Thoracic aorta (tissue), 2 donors: ENCODE measurements around the gene PHETA1. TPM values are rescaled to one million over a fixed set of nuclear protein-coding genes. Genes with fewer than 3 reads are reported as not detected.

Experiments used
- ATAC-seq: fragments of 150-250 bp; one replicate; pipeline ENCODE4 v1.8.0; 2017; ENCODE audit warnings: low read depth; ENCODE audit not compliant: insufficient number of reproducible peaks, low FRiP score
- DNase-seq: peaks from one replicate; pipeline ENCODE4 v3.0.0-alpha.2; 2020; ENCODE audit warnings: low spot score
- H3K27ac ChIP-seq, 2 donors: fragments of 200-600 bp; sonication (generic); 1 replicate in 1 of 2; 2 replicates in 1 of 2; pipeline ENCODE4 v1.5.1; 2016; ENCODE audit warnings: mild to moderate bottlenecking in 2 of 2, moderate library complexity in 2 of 2
- H3K27me3 ChIP-seq: fragments of 200-600 bp; sonication (generic); replicated peaks from 2 replicates; pipeline ENCODE4 v1.6.0; 2016; ENCODE audit warnings: mild to moderate bottlenecking; ENCODE audit not compliant: insufficient read depth
- H3K36me3 ChIP-seq: fragments of 200-600 bp; sonication (generic); one replicate; pipeline ENCODE4 v1.5.1; 2016
- H3K4me1 ChIP-seq, 2 donors: fragments of 200-600 bp; sonication (generic); 1 replicate in 1 of 2; 2 replicates in 1 of 2; pipeline versions ENCODE4 v1.5.1 to v1.6.0; 2016; ENCODE audit warnings: low read depth in 2 of 2, mild to moderate bottlenecking in 1 of 2; ENCODE audit not compliant: control insufficient read depth in 1 of 2
- H3K4me3 ChIP-seq: fragments of 200-600 bp; sonication (generic); 2 replicates; pipeline ENCODE4 v1.5.1; 2016; ENCODE audit warnings: mild to moderate bottlenecking
- H3K9me3 ChIP-seq: fragments of 200-600 bp; sonication (generic); 2 replicates; pipeline ENCODE4 v1.5.1; 2016
- CTCF ChIP-seq: fragments of 200-600 bp; sonication (generic); IDR thresholded peaks from one replicate; pipeline ENCODE4 v1.5.1; 2019; ENCODE audit warnings: antibody characterized with exemption
- total RNA-seq, 2 donors: library from RNA; depleted of rRNA; stranded (reverse); fragments of >200 nt; gene quantifications; one replicate each; pipeline versions ENCODE4 v1.1.0 to v1.2.3, GENCODE V29; 2016

Gene PHETA1
- 10 to 100 TPM; 12.6 to 14.7 TPM for total RNA-seq

GRCh38 chr12:111368788-111369495, at the start of gene PHETA1:
Gene PHETA1, minus strand, starts transcription at chr12:111369095. Its CDS starts 5,668 bp downstream, at chr12:111363427.
- H3K4me3 ChIP-seq = peak within 1 kb of the TSS; percentile 96
- peak within 1 kb of the TSS; percentile 29 to 51 for H3K27ac ChIP-seq
- peak; percentile 79 for ATAC-seq
- no peaks in the 10 kb centered on the region for H3K27me3 ChIP-seq
- H3K36me3 ChIP-seq = peaks cover 2% of the 10 kb centered on the region
- peak; percentile 79 for DNase-seq
- peaks cover 11 to 26% of the 10 kb centered on the region in 2 donors for H3K4me1 ChIP-seq
- no peaks in the 10 kb centered on the region for H3K9me3 ChIP-seq
- TF ChIP-seq CTCF = no peak

GRCh38 chr12:111418594-111418880, 49.6 kb upstream of the PHETA1 start:
- DNase-seq (no peak), ATAC-seq (no peak)
- H3K4me3 ChIP-seq = no peak overlapping the region
- no peak overlapping the region for H3K27ac ChIP-seq
- no peak for TF ChIP-seq CTCF
- no peaks in the 10 kb centered on the region for H3K27me3 ChIP-seq
- H3K4me1 ChIP-seq = peaks cover 0 to 4% of the 10 kb centered on the region in 2 donors
- H3K36me3 ChIP-seq = peaks cover 9% of the 10 kb centered on the region
- H3K9me3 ChIP-seq = no peaks in the 10 kb centered on the region

- H3K4me1 ChIP-seq = peaks cover 0 to 10% of the 10 kb centered on the region in 2 donors
- no peak for ATAC-seq
- H3K36me3 ChIP-seq = peaks cover 9% of the 10 kb centered on the region
These were observed 49.1 kb upstream of the PHETA1 start for GRCh38 chr12:111417784-111418593.

GRCh38 chr12:111417290-111417689, 48.4 kb upstream of the PHETA1 start:
- DNase-seq (no peak), ATAC-seq (no peak)
- H3K4me1 ChIP-seq = peaks cover 0 to 17% of the 10 kb centered on the region in 2 donors
- H3K4me3 ChIP-seq = no peak overlapping the region
- no peaks in the 10 kb centered on the region for H3K9me3 ChIP-seq
- H3K27ac ChIP-seq = no peak overlapping the region
- peaks cover 9% of the 10 kb centered on the region for H3K36me3 ChIP-seq
- no peaks in the 10 kb centered on the region for H3K27me3 ChIP-seq
- no peak for TF ChIP-seq CTCF

More at GRCh38 chr12:111417784-111418593, 49.1 kb upstream of the PHETA1 start:
- no peaks in the 10 kb centered on the region for H3K27me3 ChIP-seq
- TF ChIP-seq CTCF = no peak
- H3K27ac ChIP-seq = no peak overlapping the region
- no peaks in the 10 kb centered on the region for H3K9me3 ChIP-seq
- no peak overlapping the region for H3K4me3 ChIP-seq
- no peak for DNase-seq

- Histone ChIP-seq H3K4me1 (peaks cover 25 to 42% of the 10 kb centered on the region in 2 donors), H3K27me3 (no peaks in the 10 kb centered on the region), H3K9me3 (no peaks in the 10 kb centered on the region), H3K4me3 (no peak overlapping the region), H3K27ac (no peak overlapping the region), H3K36me3 (peaks cover 9% of the 10 kb centered on the region)
- ATAC-seq (no peak), DNase-seq (no peak)
- TF ChIP-seq CTCF = no peak
These were observed 45.9 kb upstream of the PHETA1 start for GRCh38 chr12:111414711-111415252.
